GM11168 (cell line): ENCODE measurements around the gene TACO1.

Source experiments
- in situ Hi-C: fragments of 300-500 bp; cut with MboI; formaldehyde crosslinking; loops from one replicate; pipeline ENCODE4 v1.12.0; 2022; ENCODE audit warnings: low sequenced_read_pairs; ENCODE audit not compliant: unreplicated experiment

TACO1 gene

GRCh38 chr17:63634816-63635215 lies 34.1 kb downstream of the TACO1 start:
- in situ Hi-C loops: no loop called here

- in situ Hi-C loops: no loop called here
These were observed 34.6 kb downstream of the TACO1 start for GRCh38 chr17:63635290-63635689.

- in situ Hi-C loops: no loop called here
These were observed 35.1 kb downstream of the TACO1 start for GRCh38 chr17:63635787-63636186.

GRCh38 chr17:63639125-63639524 lies 38.4 kb downstream of the TACO1 start:
- in situ Hi-C loops: no loop called here

- in situ Hi-C loops: no loop called here
These were observed 39.3 kb downstream of the TACO1 start for GRCh38 chr17:63640038-63640437.

GRCh38 chr17:63641692-63642448 lies 41.2 kb downstream of the TACO1 start:
- in situ Hi-C loops: no loop called here

- in situ Hi-C loops: no loop called here
These were observed 44.2 kb downstream of the TACO1 start for GRCh38 chr17:63644846-63645245.

- in situ Hi-C loops: no loop called here
These were observed 45.2 kb downstream of the TACO1 start for GRCh38 chr17:63645775-63646487.

GRCh38 chr17:63646488-63646806 lies 45.8 kb downstream of the TACO1 start:
- in situ Hi-C loops: no loop called here

- in situ Hi-C loops: no loop called here
These were observed 46.5 kb downstream of the TACO1 start for GRCh38 chr17:63647065-63647725.

GRCh38 chr17:63647936-63648335 lies 47.2 kb downstream of the TACO1 start:
- in situ Hi-C loops: no loop called here

- in situ Hi-C loops: no loop called here
These were observed 49.1 kb downstream of the TACO1 start for GRCh38 chr17:63649813-63650212.

- in situ Hi-C loops: no loop called here
These were observed 51.4 kb downstream of the TACO1 start for GRCh38 chr17:63652106-63652505.

- in situ Hi-C loops: no loop called here
These were observed 52.4 kb downstream of the TACO1 start for GRCh38 chr17:63653050-63653449.

- in situ Hi-C loops: no loop called here
These were observed 57.1 kb downstream of the TACO1 start for GRCh38 chr17:63657786-63658185.
